PC-9 (cell line): ENCODE data around the gene KXD1. TPM values are rescaled to one million over a fixed set of nuclear protein-coding genes. Genes with fewer than 3 reads are reported as not detected.

Experiments
- Bru-seq: library from RNA; stranded (reverse); fragments of 400-500 nt; gene quantifications from one replicate; lab custom pipeline; 2021; lab: Mats Ljungman, UMichigan
- BruChase-seq, 2 experiments: library from RNA; stranded (reverse); fragments of 400-500 nt; gene quantifications; one replicate each; lab custom pipeline; 2021; lab: Mats Ljungman, UMichigan
- BruUV-seq: library from RNA; stranded (reverse); fragments of 400-500 nt; replicated peaks from 2 replicates; lab custom pipeline; 2021; lab: Mats Ljungman, UMichigan
- CTCF ChIA-PET: fragments of 300-600 bp; sonication (Branson Sonifier 250); formaldehyde crosslinking; loops from one replicate; lab custom pipeline; 2022; ENCODE audit warnings: antibody characterized with exemption; lab: Charles Lee
- POLR2A ChIA-PET: fragments of 300-600 bp; sonication (Branson Sonifier 250); formaldehyde crosslinking; loops from one replicate; lab custom pipeline; 2022; ENCODE audit warnings: antibody characterized with exemption; ENCODE audit not compliant: unreplicated experiment; lab: Charles Lee
- DNase-seq, 2 experiments: peaks; one replicate each; pipeline versions ENCODE4 v3.0.0 to v3.0.0-alpha.2; 2015 to 2022; ENCODE audit warnings: mixed read lengths in 1 of 2
- H2AFZ ChIP-seq: fragments of 200-600 bp; sonication (generic); 2 replicates; pipeline ENCODE4 v1.8.1; 2017; ENCODE audit warnings: antibody characterized with exemption
- H3F3A ChIP-seq: fragments of 200-600 bp; sonication (generic); 2 replicates; pipeline ENCODE4 v1.8.1; 2017; ENCODE audit warnings: antibody characterized with exemption, mild to moderate bottlenecking, low read depth; ENCODE audit not compliant: insufficient read depth
- H3K27ac ChIP-seq: fragments of 200-600 bp; sonication (generic); 2 replicates; pipeline ENCODE4 v1.6.1; 2016; ENCODE audit warnings: mixed run types
- H3K27me3 ChIP-seq: fragments of 200-600 bp; sonication (generic); 2 replicates; pipeline ENCODE4 v1.6.1; 2016; ENCODE audit warnings: low read depth, mixed run types; ENCODE audit not compliant: insufficient read depth
- H3K36me3 ChIP-seq: fragments of 200-600 bp; sonication (generic); 2 replicates; pipeline ENCODE4 v1.6.1; 2016; ENCODE audit warnings: low read depth, mixed run types
- H3K4me1 ChIP-seq: fragments of 200-600 bp; sonication (generic); replicated peaks from 2 replicates; pipeline ENCODE4 v1.6.1; 2016; ENCODE audit warnings: mixed run types; ENCODE audit not compliant: insufficient read depth
- H3K4me2 ChIP-seq: fragments of 200-600 bp; sonication (generic); 2 replicates; pipeline ENCODE4 v1.6.1; 2017; ENCODE audit warnings: mixed run types
- H3K4me3 ChIP-seq: fragments of 200-600 bp; sonication (generic); 2 replicates; pipeline ENCODE4 v1.6.1; 2016; ENCODE audit warnings: mixed run types
- H3K79me2 ChIP-seq: fragments of 200-600 bp; sonication (generic); 2 replicates; pipeline ENCODE4 v1.6.1; 2017; ENCODE audit warnings: low read depth, mixed run types
- H3K9me2 ChIP-seq: fragments of 200-600 bp; sonication (generic); 2 replicates; pipeline ENCODE4 v1.8.1; 2017; ENCODE audit warnings: mild to moderate bottlenecking; ENCODE audit not compliant: insufficient read depth
- H3K9me3 ChIP-seq: fragments of 200-600 bp; sonication (generic); 2 replicates; pipeline ENCODE4 v1.8.1; 2016; ENCODE audit warnings: low read depth; ENCODE audit not compliant: insufficient read depth
- H4K20me1 ChIP-seq: fragments of 200-600 bp; sonication (generic); 2 replicates; pipeline ENCODE4 v1.8.1; 2017; ENCODE audit not compliant: insufficient read depth
- EZH2 ChIP-seq: fragments of 200-600 bp; sonication (generic); IDR thresholded peaks from 2 replicates; pipeline ENCODE4 v1.8.0; 2017; ENCODE audit warnings: antibody characterized with exemption, low read depth
- intact Hi-C: fragments of 100-400 bp; cut with micrococcal nuclease; formaldehyde crosslinking; loops from one replicate; pipeline ENCODE4 v1.10.0; 2022; ENCODE audit not compliant: unreplicated experiment
- long read RNA-seq: library from polyadenylated mRNA; stranded (forward); transcript quantifications from one replicate; pipeline ENCODE4 v2.0.0, GENCODE V29; 2022
- total RNA-seq: library from RNA; stranded (reverse); gene quantifications from 2 replicates; pipeline ENCODE4 v1.2.3, GENCODE V29; 2021
- TF ChIP-seq, protein P1 (sequence below): fragments of 200-600 bp; sonication (generic); conservative IDR thresholded peaks from 2 replicates; pipeline ENCODE4 v1.6.1; 2017; ENCODE audit warnings: mixed run types, antibody characterized with exemption, mild to moderate bottlenecking, moderate library complexity

The KXD1 gene
- 97.0 and 101 TPM in 2 replicates for total RNA-seq
- Bru-seq, nascent RNA, result percentile 71 among the genes with signal in this experiment
- percentile 77 among the genes with signal in this experiment for BruChase-seq, experiment 1, labeled RNA remaining after a 2-hour chase
- percentile 86 among the genes with signal in this experiment for BruChase-seq, experiment 2, labeled RNA remaining after a 6-hour chase
- long read RNA-seq, transcript KXD1-201 (5 exons, 1,426 nt), result major isoform, 166 of 203 reads
- long read RNA-seq, partial matches to known transcripts, result 0 of 203 reads
- long read RNA-seq, other reads (novel, unspliced or antisense), result 23 of 203 reads

DNA sequence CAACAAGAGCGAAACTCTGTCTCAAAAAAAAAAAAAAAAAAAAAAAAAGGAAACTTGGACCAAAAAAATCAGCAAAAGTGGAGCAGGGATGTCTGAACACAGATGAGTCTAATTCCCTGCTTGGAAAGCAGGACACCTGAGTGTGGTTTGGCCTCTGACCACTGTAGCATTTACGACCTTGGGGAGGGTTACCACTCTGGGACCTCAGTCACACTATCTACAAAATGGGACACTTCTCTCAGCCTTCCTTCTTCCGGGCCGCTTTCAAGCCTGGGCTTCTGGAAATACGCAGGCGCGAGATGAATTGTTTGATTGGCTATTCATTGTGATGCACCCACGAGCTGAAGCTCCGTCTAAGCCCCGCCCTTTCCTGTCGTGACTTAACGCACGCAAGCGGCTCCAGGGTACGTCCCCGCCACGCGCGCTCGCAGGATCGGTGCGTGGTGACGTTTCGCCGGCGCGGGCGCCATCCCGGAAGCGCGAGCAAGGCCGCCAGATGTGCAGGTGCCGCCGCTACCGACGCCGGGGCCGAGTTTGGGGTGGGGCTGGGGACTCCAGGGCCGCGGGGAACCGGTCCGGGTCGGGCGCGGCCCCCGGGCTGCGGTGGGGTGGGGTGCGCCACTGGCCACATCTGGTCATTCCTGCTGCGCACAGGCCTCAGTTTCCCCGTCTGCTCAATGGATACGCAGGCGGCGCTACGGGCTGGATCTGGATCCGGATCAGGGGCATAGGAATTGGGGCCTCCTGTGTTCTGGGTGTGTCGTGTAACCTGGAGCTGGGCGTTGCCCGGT is at the start of gene KXD1:
KXD1 (plus strand) TSS at position 460 of the 791 bp plus-strand sequence. CDS start 4,187 bp downstream, outside the sequence.
- Histone ChIP-seq H3K4me3 (peak within 1 kb of the TSS; percentile 95), H3K79me2 (peaks cover 37% of the 10 kb centered on the region), H3K4me2 (peak within 1 kb of the TSS; percentile 98), H3K27me3 (no peaks in the 10 kb centered on the region), H3F3A (peaks cover 38% of the 10 kb centered on the region; the same call in 1 of the 2 replicates), H3K9me2 (no peaks in the 10 kb centered on the region), H4K20me1 (no peaks in the 10 kb centered on the region), H3K27ac (peak within 1 kb of the TSS; percentile 78), H2AFZ (peak within 1 kb of the TSS; percentile 89), H3K4me1 (0 out of 2 replicates have a peak, but pooled peaks cover 10% of the 10 kb centered on the region), H3K9me3 (no peaks in the 10 kb centered on the region), H3K36me3 (0 out of 2 replicates have a peak, but pooled peaks cover 5% of the 10 kb centered on the region)
- BruUV-seq, result no TSS peak
- ChIA-PET POLR2A (interaction anchor here (0.6 to 0.7 kb wide), 4 partner anchors 14 to 195 kb away, joined by 3 to 5 read pairs (median 4); no protein-coding TSS in a partner anchor), CTCF (interaction anchor here (1.0 to 1.1 kb wide), 2 partner anchors 14 to 61 kb away, joined by 5 to 10 read pairs; no protein-coding TSS in a partner anchor)
- TF ChIP-seq EZH2, result no peak
- TF ChIP-seq, protein P1, sequence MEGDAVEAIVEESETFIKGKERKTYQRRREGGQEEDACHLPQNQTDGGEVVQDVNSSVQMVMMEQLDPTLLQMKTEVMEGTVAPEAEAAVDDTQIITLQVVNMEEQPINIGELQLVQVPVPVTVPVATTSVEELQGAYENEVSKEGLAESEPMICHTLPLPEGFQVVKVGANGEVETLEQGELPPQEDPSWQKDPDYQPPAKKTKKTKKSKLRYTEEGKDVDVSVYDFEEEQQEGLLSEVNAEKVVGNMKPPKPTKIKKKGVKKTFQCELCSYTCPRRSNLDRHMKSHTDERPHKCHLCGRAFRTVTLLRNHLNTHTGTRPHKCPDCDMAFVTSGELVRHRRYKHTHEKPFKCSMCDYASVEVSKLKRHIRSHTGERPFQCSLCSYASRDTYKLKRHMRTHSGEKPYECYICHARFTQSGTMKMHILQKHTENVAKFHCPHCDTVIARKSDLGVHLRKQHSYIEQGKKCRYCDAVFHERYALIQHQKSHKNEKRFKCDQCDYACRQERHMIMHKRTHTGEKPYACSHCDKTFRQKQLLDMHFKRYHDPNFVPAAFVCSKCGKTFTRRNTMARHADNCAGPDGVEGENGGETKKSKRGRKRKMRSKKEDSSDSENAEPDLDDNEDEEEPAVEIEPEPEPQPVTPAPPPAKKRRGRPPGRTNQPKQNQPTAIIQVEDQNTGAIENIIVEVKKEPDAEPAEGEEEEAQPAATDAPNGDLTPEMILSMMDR, result 0 out of 2 replicates have a peak, but pooled peaks have one; percentile 17
- intact Hi-C loops, result loop anchor here (1.0 kb wide), 1 partner anchor 35 kb away; the partner anchor contains the start of gene ELL
- peak; percentile 93 to 94 for DNase-seq

GRCh38 chr19:18508585-18508984 is 49.1 kb upstream of the KXD1 start:
- H3K4me3 ChIP-seq, result no peak overlapping the region
- H3K4me1 ChIP-seq, result peaks cover 25% of the 10 kb centered on the region
- ChIA-PET POLR2A (no interaction called here), CTCF (no interaction called here)
- H3K4me2 ChIP-seq, result no peak overlapping the region
- no peaks in the 10 kb centered on the region for H3K9me3 ChIP-seq
- H4K20me1 ChIP-seq, result peaks cover 98% of the 10 kb centered on the region
- H2AFZ ChIP-seq, result no peak overlapping the region
- H3K27ac ChIP-seq, result no peak overlapping the region
- H3K9me2 ChIP-seq, result no peaks in the 10 kb centered on the region
- TF ChIP-seq EZH2, result no peak
- TF ChIP-seq, protein P1, result no peak
- H3K36me3 ChIP-seq, result no peaks in the 10 kb centered on the region
- no peaks in the 10 kb centered on the region for H3K27me3 ChIP-seq
- no peak for DNase-seq
- BruUV-seq, result no TSS peak
- intact Hi-C loops, result no loop called here
- no peaks in the 10 kb centered on the region for H3F3A ChIP-seq
- peaks cover 100% of the 10 kb centered on the region for H3K79me2 ChIP-seq

GRCh38 chr19:18510216-18510615 is 47.5 kb upstream of the KXD1 start:
- Histone ChIP-seq H3K27me3 (no peaks in the 10 kb centered on the region), H4K20me1 (peaks cover 97% of the 10 kb centered on the region), H3K4me1 (peaks cover 39% of the 10 kb centered on the region), H3K4me2 (no peak overlapping the region), H2AFZ (no peak overlapping the region), H3K79me2 (peaks cover 97% of the 10 kb centered on the region), H3F3A (peaks cover 15% of the 10 kb centered on the region), H3K9me2 (no peaks in the 10 kb centered on the region), H3K9me3 (no peaks in the 10 kb centered on the region), H3K4me3 (no peak overlapping the region), H3K27ac (no peak overlapping the region), H3K36me3 (no peaks in the 10 kb centered on the region)
- intact Hi-C loops, result no loop called here
- ChIA-PET POLR2A (no interaction called here), CTCF (no interaction called here)
- no peak for DNase-seq
- TF ChIP-seq EZH2, result no peak
- TF ChIP-seq, protein P1, result no peak
- no TSS peak for BruUV-seq
